ENCODE results near the gene ALAS1. TPM values are rescaled to one million over a fixed set of nuclear protein-coding genes. Genes with fewer than 3 reads are reported as not detected.

The ALAS1 gene
- total RNA-seq, 2 experiments from 2014 or later = 71.7 to 73.8 TPM

GRCh38 chr3:52253314-52254304 is 55.6 kb downstream of the ALAS1 start:
- POLR2A ChIA-PET = interaction anchor here (0.6 to 19.3 kb wide), 16 partner anchors 8 to 1661 kb away, joined by 3 to 246 read pairs (median 4); partner anchors contain the start of genes PPM1M, TLR9, TWF2 and WDR82

GRCh38 chr3:52254608-52255007 is 56.6 kb downstream of the ALAS1 start:
- ChIA-PET CTCF (interaction anchor here (0.7 to 4.2 kb wide), 4 partner anchors 8 to 53 kb away, joined by 3 to 25 read pairs (median 4); partner anchors contain the start of gene TWF2), POLR2A (interaction anchor here (0.9 to 19.3 kb wide), 3 partner anchors 9 to 25 kb away, joined by 4 to 246 read pairs (median 9); partner anchors contain the start of genes PPM1M and WDR82)

More at GRCh38 chr3:52253314-52254304, 55.6 kb downstream of the ALAS1 start:
- CTCF ChIA-PET = interaction anchor here (0.6 to 4.2 kb wide), 13 partner anchors 8 to 85 kb away, joined by 3 to 31 read pairs (median 4); partner anchors contain the start of genes TWF2 and WDR82

- ChIA-PET CTCF (interaction anchor here (0.7 to 1.7 kb wide), 2 partner anchors 14 to 16 kb away, joined by 3 to 6 read pairs; no protein-coding TSS in a partner anchor), POLR2A (interaction anchor here (1.7 kb wide), 1 partner anchor 10 kb away, joined by 5 read pairs; the partner anchor contains the start of gene PPM1M)
Observed at GRCh38 chr3:52256159-52256558, 58.2 kb downstream of the ALAS1 start.

GRCh38 chr3:52256622-52257021 is 58.7 kb downstream of the ALAS1 start:
- ChIA-PET POLR2A (interaction anchor here (1.7 kb wide), 1 partner anchor 11 kb away, joined by 5 read pairs; the partner anchor contains the start of gene PPM1M), CTCF (interaction anchor here (1.7 kb wide), 1 partner anchor 15 kb away, joined by 6 read pairs; no protein-coding TSS in a partner anchor)

- ChIA-PET CTCF (no interaction called here), POLR2A (interaction anchor here (0.7 to 4.1 kb wide), 2 partner anchors 15 to 20 kb away, joined by 4 to 18 read pairs; partner anchors contain the start of gene WDR82)
Observed at GRCh38 chr3:52257911-52258310, 60.0 kb downstream of the ALAS1 start.

- CTCF ChIA-PET = interaction anchor here (0.8 to 1.1 kb wide), 3 partner anchors 10 to 42 kb away, joined by 3 to 4 read pairs (median 3); no protein-coding TSS in a partner anchor
- POLR2A ChIA-PET = interaction anchor here (0.9 to 4.1 kb wide), 3 partner anchors 17 to 28 kb away, joined by 3 to 18 read pairs (median 5); partner anchors contain the start of gene WDR82
Observed at GRCh38 chr3:52259035-52259434, 61.1 kb downstream of the ALAS1 start.

- CTCF ChIA-PET = interaction anchor here (0.9 to 1.4 kb wide), 4 partner anchors 11 to 43 kb away, joined by 3 to 5 read pairs (median 4); no protein-coding TSS in a partner anchor
- POLR2A ChIA-PET = interaction anchor here (0.9 to 4.1 kb wide), 3 partner anchors 17 to 28 kb away, joined by 3 to 18 read pairs (median 5); partner anchors contain the start of gene WDR82
Observed at GRCh38 chr3:52259448-52259847, 61.5 kb downstream of the ALAS1 start.

GRCh38 chr3:52262447-52262846 is 64.5 kb downstream of the ALAS1 start:
- CTCF ChIA-PET = no interaction called here
- POLR2A ChIA-PET = interaction anchor here (0.6 to 1.2 kb wide), 2 partner anchors 9 to 12 kb away, joined by 3 read pairs; no protein-coding TSS in a partner anchor

Other genes with a start within 250 kb of the ALAS1 start
- not detected for gene GPR62, start 242.8 kb upstream of the ALAS1 start, total RNA-seq
- 10 to 100 TPM; 10.4 to 10.9 TPM for gene PCBP4, start 230.7 kb upstream of the ALAS1 start, total RNA-seq
- gene ABHD14B, start 224.1 kb upstream of the ALAS1 start, total RNA-seq = 10 to 100 TPM; 57.2 to 59.0 TPM
- 10 to 100 TPM; 14.4 to 14.5 TPM for gene ABHD14A, start 223.1 kb upstream of the ALAS1 start, total RNA-seq
- gene ACY1, start 214.6 kb upstream of the ALAS1 start, total RNA-seq = 10 to 100 TPM; 57.0 to 63.9 TPM
- 1,000 to 10,000 TPM; 1,417 to 1,432 TPM for gene RPL29, start 202.3 kb upstream of the ALAS1 start, total RNA-seq
- gene DUSP7, start 141.6 kb upstream of the ALAS1 start, total RNA-seq = 10 to 100 TPM; 26.5 to 26.8 TPM
- 10 to 100 TPM; 24.5 to 27.4 TPM for gene POC1A, start 43.7 kb upstream of the ALAS1 start, total RNA-seq
- gene TLR9, start 27.5 kb downstream of the ALAS1 start, total RNA-seq = under 1 TPM; 0.23 to 0.50 TPM
- gene TWF2, start 41.0 kb downstream of the ALAS1 start, total RNA-seq = 100 to 1,000 TPM; 117 to 123 TPM
- gene PPM1M, start 47.6 kb downstream of the ALAS1 start, total RNA-seq = 10 to 100 TPM; 70.2 to 75.3 TPM
- 100 to 1,000 TPM; 123 to 124 TPM for gene WDR82, start 80.5 kb downstream of the ALAS1 start, total RNA-seq
- 10 to 100 TPM; 18.5 to 19.7 TPM for gene GLYCTK, start 89.7 kb downstream of the ALAS1 start, total RNA-seq
- gene DNAH1, start 118.2 kb downstream of the ALAS1 start, total RNA-seq = 1 to 10 TPM; 4.4 to 4.5 TPM
- gene BAP1, start 211.8 kb downstream of the ALAS1 start, total RNA-seq = 100 to 1,000 TPM; 108 to 109 TPM
- gene PHF7, start 212.5 kb downstream of the ALAS1 start, total RNA-seq = 10 to 100 TPM; 10.3 to 10.8 TPM
- gene SEMA3G, start 246.9 kb downstream of the ALAS1 start, total RNA-seq = under 1 TPM; 0.08 to 0.19 TPM